B cell (primary cell): ENCODE data around the gene DNPH1.

Experiments used
- CTCF ChIP-seq: fragments of 200-600 bp; IDR thresholded peaks from one replicate; pipeline ENCODE4 v1.8.0; 2022; ENCODE audit warnings: antibody characterized with exemption, mild to moderate bottlenecking
- EZH2 ChIP-seq: IDR thresholded peaks from 2 replicates; pipeline ENCODE4 v1.6.1; 2012; ENCODE audit warnings: borderline replicate concordance, low read depth, mild to moderate bottlenecking, moderate library complexity, low read length; ENCODE audit not compliant: insufficient read depth, poor library complexity, severe bottlenecking

GRCh38 chr6:43247114-43247999, 18.1 kb upstream of the DNPH1 start:
- TF ChIP-seq CTCF (no peak), EZH2 (no peak)
